ENCODE data around the gene P2RX5. TPM values are rescaled to one million over a fixed set of nuclear protein-coding genes. Genes with fewer than 3 reads are reported as not detected.

The P2RX5 gene
- total and polyA plus RNA-seq, 2 donors (not counting 3 experiments of a cell fraction or from before 2014, with no cell fraction given) = 0.19 to 0.22 TPM

GRCh38 chr17:3688852-3689261, 7.1 kb downstream of the P2RX5 start:
- H4K20me1 ChIP-seq (replicated peaks; ENCODE audit: control insufficient read depth, extremely low read depth, insufficient read depth, low read length) = no peaks in the 10 kb centered on the region
- no peak overlapping the region for H3K9ac ChIP-seq (replicated peaks; ENCODE audit: extremely low read depth, insufficient read depth, low read length)
- FAIRE-seq (no peak), DNase-seq (ENCODE audit: low read depth, low spot score) (no peak)
- H3K9me1 ChIP-seq (replicated peaks; ENCODE audit: control insufficient read depth, extremely low read depth, insufficient read depth, low read length) = no peaks in the 10 kb centered on the region
- no peaks in the 10 kb centered on the region for H3K9me3 ChIP-seq (replicated peaks; ENCODE audit: control insufficient read depth, insufficient read depth, low read length)
- no peak overlapping the region for H3K4me3 ChIP-seq (replicated peaks in 1 of 3; ENCODE audit: insufficient read depth in 1 of 3, low read depth in 1 of 3, low read length in 3 of 3)
- intact Hi-C loops (cut with micrococcal nuclease) = no loop called here
- ChIA-PET CTCF (interaction anchor here (1.1 kb wide), 2 partner anchors 13 to 49 kb away, joined by 3 to 4 read pairs; no protein-coding TSS in a partner anchor), POLR2A (no interaction called here)
- H3K27me3 ChIP-seq (ENCODE audit: control insufficient read depth in 2 of 2, insufficient read depth in 2 of 2, low read length in 2 of 2) = peaks cover 0 to 7% of the 10 kb centered on the region in 2 experiments
- H3K27ac ChIP-seq (ENCODE audit: insufficient read depth, low read depth, low read length) = no peak overlapping the region
- BruUV-seq (replicated peaks) = no TSS peak
- no peaks in the 10 kb centered on the region for H3K4me1 ChIP-seq (ENCODE audit: control insufficient read depth, extremely low read depth, insufficient read depth, low read length)
- H3K4me2 ChIP-seq (ENCODE audit: insufficient read depth, low read length) = no peak overlapping the region
- TF ChIP-seq FOS (IDR thresholded peaks at IDR 0.05; ENCODE audit: borderline replicate concordance, insufficient read depth, low read length) (no peak), EZH2 (IDR thresholded peaks at IDR 0.05; ENCODE audit: borderline replicate concordance, low read depth, low read length, severe bottlenecking) (no peak), MAX (IDR thresholded peaks at IDR 0.05; ENCODE audit: insufficient read depth, insufficient read length) (no peak), POLR2A (IDR thresholded peaks at IDR 0.05; ENCODE audit: low read depth, low read length) (no peak), GATA2 (IDR thresholded peaks at IDR 0.05; ENCODE audit: insufficient read depth, insufficient read length, low read depth, low read length) (no peak), JUN (IDR thresholded peaks at IDR 0.05; ENCODE audit: borderline replicate concordance, insufficient read depth, insufficient read length, low read depth) (no peak), POLR2AphosphoS5 (IDR thresholded peaks at IDR 0.05; ENCODE audit: insufficient read depth, low read depth, low read length) (no peak)
- H3K79me2 ChIP-seq (ENCODE audit: control insufficient read depth, insufficient read depth, low read length) = no peaks in the 10 kb centered on the region
- no peaks in the 10 kb centered on the region for H3K36me3 ChIP-seq (ENCODE audit: control insufficient read depth in 2 of 2, extremely low read depth in 1 of 2, insufficient read depth in 2 of 2, low read length in 2 of 2)
- H2AFZ ChIP-seq (ENCODE audit: low read depth, low read length) = no peak overlapping the region
- dilution Hi-C loops (cut with MboI; ENCODE audit: extremely low pct_ligation_motif_present, low sequenced_read_pairs) = no loop called here

GRCh38 chr17:3688027-3688553, 7.9 kb downstream of the P2RX5 start:
- no peak overlapping the region for H3K4me2 ChIP-seq (ENCODE audit: insufficient read depth, low read length)
- H3K4me3 ChIP-seq (replicated peaks in 1 of 3; ENCODE audit: insufficient read depth in 1 of 3, low read depth in 1 of 3, low read length in 3 of 3) = no peak overlapping the region
- intact Hi-C loops (cut with micrococcal nuclease) = no loop called here
- H3K27me3 ChIP-seq (ENCODE audit: control insufficient read depth in 2 of 2, insufficient read depth in 2 of 2, low read length in 2 of 2) = peaks cover 0 to 5% of the 10 kb centered on the region in 2 experiments
- DNase-seq (ENCODE audit: low read depth, low spot score) (no peak), FAIRE-seq (no peak)
- dilution Hi-C loops (cut with MboI; ENCODE audit: extremely low pct_ligation_motif_present, low sequenced_read_pairs) = no loop called here
- no TSS peak for BruUV-seq (replicated peaks)
- TF ChIP-seq POLR2AphosphoS5 (IDR thresholded peaks at IDR 0.05; ENCODE audit: insufficient read depth, low read depth, low read length) = no peak
- TF ChIP-seq JUN (IDR thresholded peaks at IDR 0.05; ENCODE audit: borderline replicate concordance, insufficient read depth, insufficient read length, low read depth) = no peak
- TF ChIP-seq MYC (IDR thresholded peaks at IDR 0.05; ENCODE audit: low read depth, low read length) = no peak
- no peak for TF ChIP-seq CTCF (IDR thresholded peaks at IDR 0.05; ENCODE audit: extremely low read depth in 1 of 2, insufficient read depth in 1 of 2, low read depth in 1 of 2, low read length in 2 of 2)
- no peak for TF ChIP-seq FOS (IDR thresholded peaks at IDR 0.05; ENCODE audit: borderline replicate concordance, insufficient read depth, low read length)
- no peak for TF ChIP-seq MAX (IDR thresholded peaks at IDR 0.05; ENCODE audit: insufficient read depth, insufficient read length)
- TF ChIP-seq EZH2 (IDR thresholded peaks at IDR 0.05; ENCODE audit: borderline replicate concordance, low read depth, low read length, severe bottlenecking) = no peak
- TF ChIP-seq POLR2A (IDR thresholded peaks at IDR 0.05; ENCODE audit: low read depth, low read length) = no peak
- no peak for TF ChIP-seq GATA2 (IDR thresholded peaks at IDR 0.05; ENCODE audit: insufficient read depth, insufficient read length, low read depth, low read length)
- ChIA-PET POLR2A (no interaction called here), CTCF (interaction anchor here (1.1 kb wide), 2 partner anchors 12 to 50 kb away, joined by 3 to 4 read pairs; no protein-coding TSS in a partner anchor)
- no peaks in the 10 kb centered on the region for H4K20me1 ChIP-seq (replicated peaks; ENCODE audit: control insufficient read depth, extremely low read depth, insufficient read depth, low read length)
- no peak overlapping the region for H3K27ac ChIP-seq (ENCODE audit: insufficient read depth, low read depth, low read length)
- H3K9ac ChIP-seq (replicated peaks; ENCODE audit: extremely low read depth, insufficient read depth, low read length) = no peak overlapping the region
- H3K79me2 ChIP-seq (ENCODE audit: control insufficient read depth, insufficient read depth, low read length) = no peaks in the 10 kb centered on the region
- no peaks in the 10 kb centered on the region for H3K4me1 ChIP-seq (ENCODE audit: control insufficient read depth, extremely low read depth, insufficient read depth, low read length)
- no peaks in the 10 kb centered on the region for H3K9me1 ChIP-seq (replicated peaks; ENCODE audit: control insufficient read depth, extremely low read depth, insufficient read depth, low read length)
- H3K9me3 ChIP-seq (replicated peaks; ENCODE audit: control insufficient read depth, insufficient read depth, low read length) = no peaks in the 10 kb centered on the region
- H2AFZ ChIP-seq (ENCODE audit: low read depth, low read length) = no peak overlapping the region
- no peaks in the 10 kb centered on the region for H3K36me3 ChIP-seq (ENCODE audit: control insufficient read depth in 2 of 2, extremely low read depth in 1 of 2, insufficient read depth in 2 of 2, low read length in 2 of 2)

Measured in endothelial cell of umbilical vein (primary cell).